Hematopoietic multipotent progenitor cell treated with erythropoietin and hydrocortisone succinate and interleukin-3 and kit ligand, for 15 days (in vitro differentiated cells): ENCODE results near the gene CDH4.
"Not testable (repeated sequence)": the region's sequence is repeated elsewhere in the genome, so short reads cannot be mapped to it uniquely, and the experiment has no call there.

Source experiments
- DNase-seq: peaks from one replicate; pipeline ENCODE4 v3.0.0-alpha.2; 2015; ENCODE audit warnings: low spot score

Gene CDH4

GRCh38 chr20:61437280-61438206, 185.5 kb downstream of the CDH4 start:
- DNase-seq: no peak

- no peak for DNase-seq
These were observed 186.2 kb downstream of the CDH4 start for GRCh38 chr20:61438285-61438684.

GRCh38 chr20:61439251-61439650, 187.2 kb downstream of the CDH4 start:
- no peak for DNase-seq

GRCh38 chr20:61440548-61441055, 188.5 kb downstream of the CDH4 start:
- no peak for DNase-seq

- DNase-seq: no peak
These were observed 189.5 kb downstream of the CDH4 start for GRCh38 chr20:61441537-61441936.

GRCh38 chr20:61442075-61442670, 190.1 kb downstream of the CDH4 start:
- DNase-seq: no peak

- DNase-seq: no peak
These were observed 190.7 kb downstream of the CDH4 start for GRCh38 chr20:61442718-61443117.

- DNase-seq: no peak
These were observed 191.5 kb downstream of the CDH4 start for GRCh38 chr20:61443443-61444126.

- no peak for DNase-seq
These were observed 192.6 kb downstream of the CDH4 start for GRCh38 chr20:61444637-61445036.

- DNase-seq: no peak
These were observed 193.1 kb downstream of the CDH4 start for GRCh38 chr20:61445138-61445537.

- no peak for DNase-seq
These were observed 193.7 kb downstream of the CDH4 start for GRCh38 chr20:61445741-61446140.

GRCh38 chr20:61447952-61448351, 195.9 kb downstream of the CDH4 start:
- no peak for DNase-seq

- DNase-seq: no peak
These were observed 196.3 kb downstream of the CDH4 start for GRCh38 chr20:61448386-61448785.

- no peak for DNase-seq
These were observed 197.1 kb downstream of the CDH4 start for GRCh38 chr20:61449057-61449609.

- DNase-seq: no peak
These were observed 197.9 kb downstream of the CDH4 start for GRCh38 chr20:61449916-61450315.

GRCh38 chr20:61450549-61450948, 198.5 kb downstream of the CDH4 start:
- DNase-seq: no peak

GRCh38 chr20:61451009-61451408, 198.9 kb downstream of the CDH4 start:
- no peak for DNase-seq

- no peak for DNase-seq
These were observed 199.9 kb downstream of the CDH4 start for GRCh38 chr20:61451953-61452352.

- no peak for DNase-seq
These were observed 201.2 kb downstream of the CDH4 start for GRCh38 chr20:61453219-61453618.

GRCh38 chr20:61453623-61454022, 201.6 kb downstream of the CDH4 start:
- DNase-seq: not testable (repeated sequence)

GRCh38 chr20:61454053-61454452, 202.0 kb downstream of the CDH4 start:
- no peak for DNase-seq

GRCh38 chr20:61455508-61456215, 203.6 kb downstream of the CDH4 start:
- DNase-seq: no peak
